ENCODE data around the gene IL13.

IL13 gene

GRCh38 chr5:132674671-132675506, 16.9 kb downstream of the IL13 start:
- Histone ChIP-seq H3K27ac (peak overlapping the region; percentile 57 to 82), H3K4me3 (peak overlapping the region; percentile 20 to 27), H3K27me3 (no peaks in the 10 kb centered on the region), H3K9me3 (no peaks in the 10 kb centered on the region), H3K4me1 (peaks cover 0 to 46% (median 23%) of the 10 kb centered on the region in 4 donors), H3K36me3 (no peaks in the 10 kb centered on the region)
- DNase-seq, result peak in 1 of 2 donors; percentile 68
- no peak for TF ChIP-seq CTCF (IDR thresholded peaks at IDR 0.05)
- intact Hi-C loops (cut with DNase I; ENCODE audit: low total_unique reads), result loop anchor here (10.0 kb wide), 1 partner anchor 150 kb away; no protein-coding TSS in a partner anchor

GRCh38 chr5:132675936-132676689, 18.1 kb downstream of the IL13 start:
- H3K9me3 ChIP-seq, result no peaks in the 10 kb centered on the region
- intact Hi-C loops (cut with DNase I; ENCODE audit: low total_unique reads), result loop anchor here (10.0 kb wide), 1 partner anchor 151 kb away; no protein-coding TSS in a partner anchor
- DNase-seq, result peak in 1 of 2 donors; percentile 25

GRCh38 chr5:132677191-132677590, 19.2 kb downstream of the IL13 start:
- TF ChIP-seq CTCF (IDR thresholded peaks at IDR 0.05), result peak; percentile 49 to 56
- Histone ChIP-seq H3K27me3 (no peaks in the 10 kb centered on the region), H3K36me3 (no peaks in the 10 kb centered on the region), H3K27ac (peak overlapping the region; percentile 51 to 82), H3K9me3 (no peaks in the 10 kb centered on the region), H3K4me1 (peaks cover 0 to 46% (median 23%) of the 10 kb centered on the region in 4 donors), H3K4me3 (no peak overlapping the region)
- intact Hi-C loops (cut with DNase I; ENCODE audit: low total_unique reads), result loop anchor here (10.0 kb wide), 1 partner anchor 152 kb away; no protein-coding TSS in a partner anchor
- peak; percentile 63 to 91 for DNase-seq

More at GRCh38 chr5:132675936-132676689, 18.1 kb downstream of the IL13 start:
- Histone ChIP-seq H3K4me3 (no peak overlapping the region), H3K36me3 (no peaks in the 10 kb centered on the region), H3K27ac (peak overlapping the region; percentile 51 to 82), H3K4me1 (peaks cover 0 to 46% (median 23%) of the 10 kb centered on the region in 4 donors), H3K27me3 (no peaks in the 10 kb centered on the region)
- TF ChIP-seq CTCF (IDR thresholded peaks at IDR 0.05), result no peak

- Histone ChIP-seq H3K36me3 (no peaks in the 10 kb centered on the region), H3K27ac (peak overlapping the region; percentile 51 to 82), H3K4me3 (no peak overlapping the region), H3K9me3 (no peaks in the 10 kb centered on the region), H3K4me1 (peaks cover 0 to 46% (median 23%) of the 10 kb centered on the region in 4 donors), H3K27me3 (no peaks in the 10 kb centered on the region)
- TF ChIP-seq CTCF (IDR thresholded peaks at IDR 0.05), result no peak
- DNase-seq, result peak in 1 of 2 donors; percentile 25
- intact Hi-C loops (cut with DNase I; ENCODE audit: low total_unique reads), result loop anchor here (10.0 kb wide), 1 partner anchor 153 kb away; no protein-coding TSS in a partner anchor
Measured at GRCh38 chr5:132677682-132678400, 19.9 kb downstream of the IL13 start.

GRCh38 chr5:132678735-132679134, 20.8 kb downstream of the IL13 start:
- Histone ChIP-seq H3K9me3 (no peaks in the 10 kb centered on the region), H3K27me3 (no peaks in the 10 kb centered on the region), H3K4me3 (no peak overlapping the region), H3K27ac (no peak overlapping the region), H3K4me1 (peaks cover 0 to 42% (median 22%) of the 10 kb centered on the region in 4 donors), H3K36me3 (no peaks in the 10 kb centered on the region)
- DNase-seq, result peak in 1 of 2 donors; percentile 33
- no peak for TF ChIP-seq CTCF (IDR thresholded peaks at IDR 0.05)
- intact Hi-C loops (cut with DNase I; ENCODE audit: low total_unique reads), result loop anchor here (10.0 kb wide), 1 partner anchor 154 kb away; no protein-coding TSS in a partner anchor

Measured in tibial artery (tissue), 4 donors.